BJ (cell line): ENCODE measurements around the gene COL7A1. TPM values are rescaled to one million over a fixed set of nuclear protein-coding genes. Genes with fewer than 3 reads are reported as not detected.

ENCODE experiments used
- CTCF ChIA-PET: fragments of 350-600 bp; formaldehyde crosslinking; extraction: SDS; loops from one replicate; lab custom pipeline; 2021; ENCODE audit warnings: antibody characterized with exemption, inconsistent platforms; lab: Yijun Ruan, JAX
- POLR2A ChIA-PET: fragments of 300-600 bp; sonication (Branson Sonifier 250); formaldehyde crosslinking; extraction: SDS; loops from one replicate; lab custom pipeline; 2021; ENCODE audit warnings: antibody characterized with exemption; lab: Charles Lee
- DNase-seq: peaks from one replicate; pipeline ENCODE4 v3.0.0-alpha.2; 2011; ENCODE audit warnings: low read depth
- H3K27me3 ChIP-seq: 2 replicates; pipeline ENCODE4 v1.6.0; 2011; ENCODE audit warnings: low read length; ENCODE audit not compliant: control insufficient read depth, insufficient read depth
- H3K36me3 ChIP-seq: 2 replicates; pipeline ENCODE4 v1.5.1; 2011; ENCODE audit warnings: low read length; ENCODE audit not compliant: control insufficient read depth, insufficient read depth
- H3K4me3 ChIP-seq: 2 replicates; pipeline ENCODE4 v1.5.1; 2011; ENCODE audit warnings: low read depth, mild to moderate bottlenecking, control low read depth, low read length
- CTCF ChIP-seq: IDR thresholded peaks from 2 replicates; pipeline ENCODE4 v1.5.1; 2011; ENCODE audit warnings: low read depth, mild to moderate bottlenecking, control low read depth, inconsistent platforms, low read length, moderate library complexity; ENCODE audit not compliant: insufficient read depth
- polyA plus RNA-seq: library from polyadenylated mRNA; depleted of rRNA; stranded (reverse); fragments of >200 nt; gene quantifications from 2 replicates; pipeline ENCODE4 v1.2.3, GENCODE V29; 2011

COL7A1 gene
- polyA plus RNA-seq, 1 experiment, result 60.8 TPM

DNA sequence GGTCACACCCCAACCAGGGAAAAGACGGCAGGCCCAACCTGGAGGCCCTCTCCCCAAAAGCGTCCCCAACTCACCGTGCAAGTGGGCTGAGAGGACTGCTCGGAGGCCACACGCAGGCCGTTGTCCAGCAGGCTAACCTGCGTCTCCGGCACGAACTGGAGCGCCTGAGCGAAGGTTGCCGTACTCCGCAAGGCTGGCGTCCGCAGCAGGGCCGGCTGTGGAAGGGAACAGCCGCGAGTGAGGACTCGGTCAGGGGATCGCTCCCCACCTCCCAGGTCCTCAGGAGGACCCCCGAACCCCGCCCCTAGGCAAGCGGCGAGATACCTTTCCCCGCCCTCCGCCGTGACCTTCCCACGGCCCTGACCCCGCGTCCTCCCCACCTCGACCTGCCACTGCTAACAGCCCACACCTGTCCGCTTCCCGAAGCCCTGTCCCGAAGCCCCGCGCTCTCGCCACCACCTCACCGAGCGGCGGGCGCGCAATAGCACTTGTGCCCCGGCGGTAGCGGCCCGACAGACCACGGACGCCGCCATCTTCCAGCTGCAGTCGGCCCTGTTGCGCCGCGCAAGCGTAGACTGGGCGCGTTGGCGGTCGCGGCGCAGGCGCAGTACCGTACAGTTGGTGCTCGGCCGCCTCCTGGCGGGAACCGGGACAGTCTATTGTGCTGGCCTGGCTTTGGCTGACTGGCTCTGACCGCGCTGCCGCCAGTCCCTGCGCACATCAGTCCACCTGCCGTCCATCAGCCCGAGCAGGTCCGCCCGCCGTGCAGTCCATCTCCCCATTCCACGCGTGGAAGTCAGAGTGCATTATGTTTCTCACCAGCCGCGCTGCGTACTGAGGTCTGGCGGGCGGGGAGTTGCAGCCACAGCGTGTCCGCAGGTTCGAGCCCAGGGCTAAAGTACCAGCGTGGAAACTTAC lies 14.2 kb upstream of the COL7A1 start, which contains the start of gene UQCRC1:
UQCRC1 (minus strand) TSS at position 559 of the 918 bp plus-strand sequence; CDS start at position 533, 26 bp downstream.
- peak; percentile 53 for DNase-seq
- Histone ChIP-seq H3K4me3 (peak within 1 kb of the TSS; percentile 90), H3K36me3 (peaks cover 12% of the 10 kb centered on the region), H3K27me3 (no peaks in the 10 kb centered on the region)
- peak; percentile 78 for TF ChIP-seq CTCF
- POLR2A ChIA-PET, result no interaction called here
- CTCF ChIA-PET, result interaction anchor here (0.6 to 5.1 kb wide), 7 partner anchors 11 to 97 kb away, joined by 3 to 29 read pairs (median 3); partner anchors contain the start of gene SLC26A6

- Histone ChIP-seq H3K4me3 (no peak overlapping the region), H3K36me3 (peaks cover 30% of the 10 kb centered on the region), H3K27me3 (no peaks in the 10 kb centered on the region)
- POLR2A ChIA-PET, result no interaction called here
- CTCF ChIA-PET, result interaction anchor here (0.8 kb wide), 1 partner anchor 50 kb away, joined by 3 read pairs; no protein-coding TSS in a partner anchor
- DNase-seq, result no peak
- no peak for TF ChIP-seq CTCF
Measured at GRCh38 chr3:48607519-48607918, 12.4 kb upstream of the COL7A1 start.

DNA sequence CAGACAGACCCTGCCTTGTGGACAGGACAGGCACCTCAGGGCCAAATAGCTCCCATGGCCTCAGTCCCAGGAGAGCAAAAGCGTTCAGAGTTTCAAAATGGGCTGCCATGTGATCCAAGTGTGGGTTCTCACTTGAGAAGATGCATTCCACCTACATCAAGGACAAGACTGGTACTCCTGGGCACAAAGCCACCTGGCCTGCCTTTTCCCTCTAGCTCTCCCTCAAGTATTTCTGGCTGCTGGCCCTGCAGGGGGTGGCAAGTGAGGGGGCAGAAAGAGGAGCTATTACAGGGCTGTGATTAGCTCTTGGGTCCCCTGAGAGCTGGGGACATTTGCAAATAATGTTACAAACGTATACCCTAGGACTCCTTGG lies 6.5 kb upstream of the COL7A1 start:
- DNase-seq, result no peak
- H3K36me3 ChIP-seq, result peaks cover 54% of the 10 kb centered on the region
- H3K4me3 ChIP-seq, result no peak overlapping the region
- ChIA-PET CTCF (interaction anchor here (1.0 to 1.9 kb wide), 4 partner anchors 10 to 62 kb away, joined by 3 to 10 read pairs (median 4); no protein-coding TSS in a partner anchor), POLR2A (no interaction called here)
- TF ChIP-seq CTCF, result no peak
- no peaks in the 10 kb centered on the region for H3K27me3 ChIP-seq

DNA sequence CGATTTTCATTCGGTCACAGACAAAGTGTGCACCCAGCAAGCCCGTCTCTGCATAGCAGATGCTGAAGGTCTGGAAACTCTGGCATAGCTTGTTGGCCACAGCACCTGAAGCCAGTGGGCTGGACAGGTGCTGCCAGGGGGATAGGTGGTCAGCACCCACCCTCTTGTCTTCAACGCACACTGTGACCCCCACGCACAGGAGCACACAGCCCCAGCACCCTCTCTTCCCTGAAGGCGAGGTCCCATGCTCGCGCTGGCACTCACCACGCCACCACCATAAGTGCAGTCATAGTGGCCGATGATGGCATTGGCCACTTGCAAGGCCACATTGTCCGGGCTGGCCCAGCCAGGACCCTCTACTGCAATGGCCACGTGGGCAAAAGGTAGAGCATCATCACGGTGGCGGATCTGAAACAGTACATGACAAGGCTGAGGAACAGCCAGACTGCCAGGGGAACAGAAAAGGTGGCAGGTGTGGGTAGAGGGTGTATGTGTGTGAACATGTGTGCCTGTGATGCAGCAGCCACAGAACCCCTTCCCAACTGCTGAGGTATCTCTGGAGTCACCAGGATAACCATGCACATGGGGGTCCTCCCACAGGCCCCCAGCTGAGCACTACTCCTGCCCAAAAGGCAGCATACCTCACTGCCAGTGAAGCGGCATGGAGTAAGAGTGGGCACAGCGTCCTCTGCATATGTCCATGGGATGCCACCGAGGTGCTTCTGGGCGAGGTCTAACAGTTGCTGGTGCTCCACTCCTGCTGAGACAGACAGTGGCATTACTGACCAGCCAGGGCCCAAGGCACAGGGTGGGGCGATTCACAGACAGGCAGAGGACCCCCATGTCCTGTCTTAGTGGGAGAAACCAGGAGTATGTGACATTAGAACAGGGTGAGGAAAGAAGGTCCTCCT lies 5.8 kb upstream of the COL7A1 start:
- ChIA-PET CTCF (interaction anchor here (1.0 kb wide), 1 partner anchor 11 kb away, joined by 4 read pairs; no protein-coding TSS in a partner anchor), POLR2A (no interaction called here)
- H3K36me3 ChIP-seq, result peaks cover 54% of the 10 kb centered on the region

More for the DNA sequence above, 5.8 kb upstream of the COL7A1 start:
- no peaks in the 10 kb centered on the region for H3K27me3 ChIP-seq
- H3K4me3 ChIP-seq, result no peak overlapping the region
- DNase-seq, result no peak
- no peak for TF ChIP-seq CTCF
